HepG2 (cell line): ENCODE data around the gene C21orf58. TPM values are rescaled to one million over a fixed set of nuclear protein-coding genes. Genes with fewer than 3 reads are reported as not detected.

Source experiments
- GTF2F1 ChIP-seq: fragments of 150-350 bp; IDR thresholded peaks from 2 replicates; pipeline ENCODE4 v1.6.1; 2014; ENCODE audit warnings: low read length
- HDAC1 ChIP-seq: sonication (generic); formaldehyde crosslinking; IDR thresholded peaks from 2 replicates; pipeline ENCODE4 v1.5.1; 2020; ENCODE audit warnings: mild to moderate bottlenecking, missing genetic modification reagents
- MIER2 ChIP-seq: IDR thresholded peaks from 2 replicates; pipeline ENCODE4 v1.6.1; 2016; ENCODE audit warnings: missing biosample characterization, missing genetic modification reagents
- NCOA5 ChIP-seq: sonication (generic); formaldehyde crosslinking; IDR thresholded peaks from 2 replicates; pipeline ENCODE4 v1.4.0; 2020; ENCODE audit warnings: missing genetic modification reagents
- YEATS4 ChIP-seq: sonication (generic); formaldehyde crosslinking; IDR thresholded peaks from 2 replicates; pipeline ENCODE4 v1.4.0; 2020; ENCODE audit warnings: missing genetic modification reagents, borderline replicate concordance
- ZBTB38 ChIP-seq: sonication (generic); formaldehyde crosslinking; IDR thresholded peaks from 2 replicates; pipeline ENCODE4 v1.5.1; 2020; ENCODE audit warnings: mild to moderate bottlenecking, missing genetic modification reagents
- ZNF205 ChIP-seq: IDR thresholded peaks from 2 replicates; pipeline ENCODE4 v1.6.1; 2018; ENCODE audit warnings: missing biosample characterization, missing genetic modification reagents
- ZNF430 ChIP-seq: sonication (generic); formaldehyde crosslinking; IDR thresholded peaks from 2 replicates; pipeline ENCODE4 v1.9.0; 2021; ENCODE audit warnings: mild to moderate bottlenecking, missing genetic modification reagents
- ZNF547 ChIP-seq: sonication (generic); formaldehyde crosslinking; IDR thresholded peaks from 2 replicates; pipeline ENCODE4 v1.5.1; 2020; ENCODE audit warnings: mild to moderate bottlenecking, missing genetic modification reagents
- ZNF557 ChIP-seq: sonication (generic); formaldehyde crosslinking; IDR thresholded peaks from 2 replicates; pipeline ENCODE4 v1.4.0; 2020; ENCODE audit warnings: missing genetic modification reagents
- ZSCAN29 ChIP-seq: sonication (generic); formaldehyde crosslinking; conservative IDR thresholded peaks from 2 replicates; pipeline ENCODE4 v1.4.0; 2020; ENCODE audit warnings: mild to moderate bottlenecking, missing genetic modification reagents
- polyA plus RNA-seq, 8 experiments: library from polyadenylated mRNA; depleted of rRNA in 3 of 8; stranded (reverse) in 7 of 8; unstranded in 1 of 8; fragments of >200 nt; fragmentation: Illumina TruSeq in 4 of 8; extraction: Trizol in 4 of 8; gene quantifications; 2 replicates each; pipeline versions ENCODE4 v1.2.1 to v1.2.3, GENCODE V29; 2011 to 2016; ENCODE audit warnings: low read depth in 4 of 8, missing spikeins in 1 of 8, mixed read lengths in 1 of 8; ENCODE audit not compliant: insufficient read depth in 1 of 8
- total RNA-seq, 5 experiments: library from RNA; depleted of rRNA; stranded (reverse); fragments of >200 nt; fragmentation: Illumina TruSeq; extraction: Trizol; gene quantifications; 2 replicates each; pipeline ENCODE4 v1.2.3, GENCODE V29; 2016; ENCODE audit warnings: low read depth in 1 of 5
- TF ChIP-seq, protein P1 (sequence below): sonication (generic); formaldehyde crosslinking; IDR thresholded peaks from 2 replicates; pipeline ENCODE4 v1.4.0; 2020; ENCODE audit warnings: missing genetic modification reagents, borderline replicate concordance
- TF ChIP-seq, protein P2 (sequence below): sonication (generic); formaldehyde crosslinking; IDR thresholded peaks from 2 replicates; pipeline ENCODE4 v1.5.1; 2020; ENCODE audit warnings: missing genetic modification reagents, mild to moderate bottlenecking, borderline replicate concordance
- TF ChIP-seq, protein P3 (sequence below): sonication (generic); formaldehyde crosslinking; IDR thresholded peaks from 2 replicates; pipeline ENCODE4 v1.9.0; 2021; ENCODE audit warnings: missing genetic modification reagents, borderline replicate concordance
- TF ChIP-seq, protein P4 (sequence below): sonication (generic); formaldehyde crosslinking; IDR thresholded peaks from 2 replicates; pipeline ENCODE4 v1.9.0; 2021; ENCODE audit warnings: missing genetic modification reagents, borderline replicate concordance

Gene C21orf58
- total and polyA plus RNA-seq, 2 of the 13 experiments (the other 11 are each of a cell fraction or from before 2014, with no cell fraction given): 3.5 to 6.8 TPM

DNA sequence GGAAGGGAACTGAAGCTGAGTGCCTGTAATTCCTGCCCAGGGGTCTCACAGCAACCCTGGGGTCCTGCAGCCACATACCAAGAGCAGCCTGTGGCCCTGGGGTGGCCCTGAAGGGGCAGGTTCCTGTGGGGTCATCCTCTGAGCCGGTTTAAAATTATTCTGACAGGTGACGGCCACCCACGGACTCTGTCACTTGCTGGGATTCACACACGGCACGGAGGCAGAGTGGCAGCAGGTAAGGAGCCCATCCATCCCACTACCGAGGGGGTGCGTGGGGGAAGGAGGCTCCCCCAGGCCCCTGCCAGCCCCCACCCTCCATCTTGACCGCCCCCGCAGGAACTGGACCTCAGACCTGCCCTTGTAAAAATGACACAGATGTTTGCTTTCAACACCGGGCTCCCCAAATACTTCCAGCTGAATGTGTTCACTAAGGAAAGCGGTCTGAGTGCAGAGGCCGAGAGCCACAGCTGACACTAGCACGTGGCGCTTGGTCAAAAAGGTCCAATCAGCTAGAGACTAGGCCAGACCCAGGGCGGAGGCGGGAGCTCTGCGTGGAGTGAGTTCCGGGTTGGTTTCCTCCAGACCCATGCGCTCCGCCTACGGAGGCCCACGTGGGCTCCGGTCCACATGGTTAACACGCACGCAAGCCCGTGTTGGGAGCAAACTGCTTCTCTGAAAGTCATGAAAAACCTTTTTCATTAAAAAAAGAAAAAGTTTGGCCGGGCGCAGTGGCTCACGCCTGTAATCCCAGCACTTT is 27.5 kb downstream of the C21orf58 start (continued):
- TF ChIP-seq, protein P1, sequence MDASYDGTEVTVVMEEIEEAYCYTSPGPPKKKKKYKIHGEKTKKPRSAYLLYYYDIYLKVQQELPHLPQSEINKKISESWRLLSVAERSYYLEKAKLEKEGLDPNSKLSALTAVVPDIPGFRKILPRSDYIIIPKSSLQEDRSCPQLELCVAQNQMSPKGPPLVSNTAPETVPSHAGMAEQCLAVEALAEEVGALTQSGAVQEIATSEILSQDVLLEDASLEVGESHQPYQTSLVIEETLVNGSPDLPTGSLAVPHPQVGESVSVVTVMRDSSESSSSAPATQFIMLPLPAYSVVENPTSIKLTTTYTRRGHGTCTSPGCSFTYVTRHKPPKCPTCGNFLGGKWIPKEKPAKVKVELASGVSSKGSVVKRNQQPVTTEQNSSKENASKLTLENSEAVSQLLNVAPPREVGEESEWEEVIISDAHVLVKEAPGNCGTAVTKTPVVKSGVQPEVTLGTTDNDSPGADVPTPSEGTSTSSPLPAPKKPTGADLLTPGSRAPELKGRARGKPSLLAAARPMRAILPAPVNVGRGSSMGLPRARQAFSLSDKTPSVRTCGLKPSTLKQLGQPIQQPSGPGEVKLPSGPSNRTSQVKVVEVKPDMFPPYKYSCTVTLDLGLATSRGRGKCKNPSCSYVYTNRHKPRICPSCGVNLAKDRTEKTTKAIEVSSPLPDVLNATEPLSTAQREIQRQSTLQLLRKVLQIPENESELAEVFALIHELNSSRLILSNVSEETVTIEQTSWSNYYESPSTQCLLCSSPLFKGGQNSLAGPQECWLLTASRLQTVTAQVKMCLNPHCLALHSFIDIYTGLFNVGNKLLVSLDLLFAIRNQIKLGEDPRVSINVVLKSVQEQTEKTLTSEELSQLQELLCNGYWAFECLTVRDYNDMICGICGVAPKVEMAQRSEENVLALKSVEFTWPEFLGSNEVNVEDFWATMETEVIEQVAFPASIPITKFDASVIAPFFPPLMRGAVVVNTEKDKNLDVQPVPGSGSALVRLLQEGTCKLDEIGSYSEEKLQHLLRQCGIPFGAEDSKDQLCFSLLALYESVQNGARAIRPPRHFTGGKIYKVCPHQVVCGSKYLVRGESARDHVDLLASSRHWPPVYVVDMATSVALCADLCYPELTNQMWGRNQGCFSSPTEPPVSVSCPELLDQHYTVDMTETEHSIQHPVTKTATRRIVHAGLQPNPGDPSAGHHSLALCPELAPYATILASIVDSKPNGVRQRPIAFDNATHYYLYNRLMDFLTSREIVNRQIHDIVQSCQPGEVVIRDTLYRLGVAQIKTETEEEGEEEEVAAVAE: peak; percentile 57; the same call in 1 of the 2 replicates
- TF ChIP-seq ZNF205 (CRISPR knock-in tag) (no peak), ZNF547 (CRISPR knock-in tag) (0 out of 2 replicates have a peak, but pooled peaks have one; percentile 56), NCOA5 (no peak), ZNF557 (CRISPR knock-in tag) (no peak), ZSCAN29 (no peak), ZNF430 (CRISPR knock-in tag) (peak; percentile 53), MIER2 (peak; percentile 46; the same call in 1 of the 2 replicates), ZBTB38 (CRISPR knock-in tag) (peak; percentile 52), YEATS4 (CRISPR knock-in tag) (peak; percentile 65; the same call in 1 of the 2 replicates), GTF2F1 (no peak), HDAC1 (CRISPR knock-in tag) (peak; percentile 64)
- TF ChIP-seq, protein P2, sequence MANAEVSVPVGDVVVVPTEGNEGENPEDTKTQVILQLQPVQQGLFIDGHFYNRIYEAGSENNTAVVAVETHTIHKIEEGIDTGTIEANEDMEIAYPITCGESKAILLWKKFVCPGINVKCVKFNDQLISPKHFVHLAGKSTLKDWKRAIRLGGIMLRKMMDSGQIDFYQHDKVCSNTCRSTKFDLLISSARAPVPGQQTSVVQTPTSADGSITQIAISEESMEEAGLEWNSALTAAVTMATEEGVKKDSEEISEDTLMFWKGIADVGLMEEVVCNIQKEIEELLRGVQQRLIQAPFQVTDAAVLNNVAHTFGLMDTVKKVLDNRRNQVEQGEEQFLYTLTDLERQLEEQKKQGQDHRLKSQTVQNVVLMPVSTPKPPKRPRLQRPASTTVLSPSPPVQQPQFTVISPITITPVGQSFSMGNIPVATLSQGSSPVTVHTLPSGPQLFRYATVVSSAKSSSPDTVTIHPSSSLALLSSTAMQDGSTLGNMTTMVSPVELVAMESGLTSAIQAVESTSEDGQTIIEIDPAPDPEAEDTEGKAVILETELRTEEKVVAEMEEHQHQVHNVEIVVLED: peak; percentile 22; the same call in 1 of the 2 replicates
- TF ChIP-seq, protein P3, sequence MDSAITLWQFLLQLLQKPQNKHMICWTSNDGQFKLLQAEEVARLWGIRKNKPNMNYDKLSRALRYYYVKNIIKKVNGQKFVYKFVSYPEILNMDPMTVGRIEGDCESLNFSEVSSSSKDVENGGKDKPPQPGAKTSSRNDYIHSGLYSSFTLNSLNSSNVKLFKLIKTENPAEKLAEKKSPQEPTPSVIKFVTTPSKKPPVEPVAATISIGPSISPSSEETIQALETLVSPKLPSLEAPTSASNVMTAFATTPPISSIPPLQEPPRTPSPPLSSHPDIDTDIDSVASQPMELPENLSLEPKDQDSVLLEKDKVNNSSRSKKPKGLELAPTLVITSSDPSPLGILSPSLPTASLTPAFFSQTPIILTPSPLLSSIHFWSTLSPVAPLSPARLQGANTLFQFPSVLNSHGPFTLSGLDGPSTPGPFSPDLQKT (CRISPR knock-in tag): no peak
- TF ChIP-seq, protein P4, sequence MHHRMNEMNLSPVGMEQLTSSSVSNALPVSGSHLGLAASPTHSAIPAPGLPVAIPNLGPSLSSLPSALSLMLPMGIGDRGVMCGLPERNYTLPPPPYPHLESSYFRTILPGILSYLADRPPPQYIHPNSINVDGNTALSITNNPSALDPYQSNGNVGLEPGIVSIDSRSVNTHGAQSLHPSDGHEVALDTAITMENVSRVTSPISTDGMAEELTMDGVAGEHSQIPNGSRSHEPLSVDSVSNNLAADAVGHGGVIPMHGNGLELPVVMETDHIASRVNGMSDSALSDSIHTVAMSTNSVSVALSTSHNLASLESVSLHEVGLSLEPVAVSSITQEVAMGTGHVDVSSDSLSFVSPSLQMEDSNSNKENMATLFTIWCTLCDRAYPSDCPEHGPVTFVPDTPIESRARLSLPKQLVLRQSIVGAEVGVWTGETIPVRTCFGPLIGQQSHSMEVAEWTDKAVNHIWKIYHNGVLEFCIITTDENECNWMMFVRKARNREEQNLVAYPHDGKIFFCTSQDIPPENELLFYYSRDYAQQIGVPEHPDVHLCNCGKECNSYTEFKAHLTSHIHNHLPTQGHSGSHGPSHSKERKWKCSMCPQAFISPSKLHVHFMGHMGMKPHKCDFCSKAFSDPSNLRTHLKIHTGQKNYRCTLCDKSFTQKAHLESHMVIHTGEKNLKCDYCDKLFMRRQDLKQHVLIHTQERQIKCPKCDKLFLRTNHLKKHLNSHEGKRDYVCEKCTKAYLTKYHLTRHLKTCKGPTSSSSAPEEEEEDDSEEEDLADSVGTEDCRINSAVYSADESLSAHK (CRISPR knock-in tag): no peak
